Right atrium auricular region (tissue), 2 donors: ENCODE data around the gene KCTD2. TPM values are rescaled to one million over a fixed set of nuclear protein-coding genes. Genes with fewer than 3 reads are reported as not detected.

Experiments used
- DNase-seq: peaks from one replicate; pipeline ENCODE4 v3.0.0-alpha.2; 2019; ENCODE audit warnings: low spot score
- H3K27ac ChIP-seq, 2 donors: fragments of 200-600 bp; sonication (generic); 1 replicate in 1 of 2; 2 replicates in 1 of 2; pipeline ENCODE4 v1.5.1; 2016 to 2019
- H3K27me3 ChIP-seq, 2 donors: fragments of 200-600 bp; sonication (generic); one replicate each; pipeline versions ENCODE4 v1.5.1 to v1.6.0; 2017 to 2019
- H3K36me3 ChIP-seq: fragments of 200-600 bp; sonication (generic); one replicate; pipeline ENCODE4 v1.5.1; 2016
- H3K4me1 ChIP-seq, 2 donors: fragments of 200-600 bp; sonication (generic); one replicate each; pipeline versions ENCODE4 v1.5.1 to v1.6.0; 2017 to 2019
- H3K4me3 ChIP-seq, 2 donors: fragments of 200-600 bp; sonication (generic); 1 replicate in 1 of 2; 2 replicates in 1 of 2; pipeline ENCODE4 v1.5.1; 2017 to 2019; ENCODE audit warnings: mild to moderate bottlenecking in 1 of 2, moderate library complexity in 1 of 2
- H3K9me3 ChIP-seq, 2 donors: fragments of 200-600 bp; sonication (generic); one replicate each; pipeline ENCODE4 v1.5.1; 2019
- total RNA-seq, 2 donors: library from RNA; depleted of rRNA; stranded (reverse); fragments of >200 nt; gene quantifications; one replicate each; pipeline ENCODE4 v1.1.0, GENCODE V29; 2016
- TF ChIP-seq, protein P1 (sequence below), 2 donors: fragments of 200-600 bp; sonication (generic); IDR thresholded peaks; one replicate each; pipeline ENCODE4 v1.5.1; 2019; ENCODE audit warnings: antibody characterized with exemption in 2 of 2

Gene KCTD2
- total RNA-seq, 2 donors from 2014 or later: 17.9 to 28.4 TPM

GRCh38 chr17:75063626-75064025, 16.6 kb downstream of the KCTD2 start:
- Histone ChIP-seq H3K36me3 (peaks cover 43% of the 10 kb centered on the region), H3K4me1 (peaks cover 0 to 24% of the 10 kb centered on the region in 2 donors), H3K27ac (no peak overlapping the region), H3K27me3 (no peaks in the 10 kb centered on the region), H3K9me3 (no peaks in the 10 kb centered on the region), H3K4me3 (no peak overlapping the region)
- TF ChIP-seq, protein P1, sequence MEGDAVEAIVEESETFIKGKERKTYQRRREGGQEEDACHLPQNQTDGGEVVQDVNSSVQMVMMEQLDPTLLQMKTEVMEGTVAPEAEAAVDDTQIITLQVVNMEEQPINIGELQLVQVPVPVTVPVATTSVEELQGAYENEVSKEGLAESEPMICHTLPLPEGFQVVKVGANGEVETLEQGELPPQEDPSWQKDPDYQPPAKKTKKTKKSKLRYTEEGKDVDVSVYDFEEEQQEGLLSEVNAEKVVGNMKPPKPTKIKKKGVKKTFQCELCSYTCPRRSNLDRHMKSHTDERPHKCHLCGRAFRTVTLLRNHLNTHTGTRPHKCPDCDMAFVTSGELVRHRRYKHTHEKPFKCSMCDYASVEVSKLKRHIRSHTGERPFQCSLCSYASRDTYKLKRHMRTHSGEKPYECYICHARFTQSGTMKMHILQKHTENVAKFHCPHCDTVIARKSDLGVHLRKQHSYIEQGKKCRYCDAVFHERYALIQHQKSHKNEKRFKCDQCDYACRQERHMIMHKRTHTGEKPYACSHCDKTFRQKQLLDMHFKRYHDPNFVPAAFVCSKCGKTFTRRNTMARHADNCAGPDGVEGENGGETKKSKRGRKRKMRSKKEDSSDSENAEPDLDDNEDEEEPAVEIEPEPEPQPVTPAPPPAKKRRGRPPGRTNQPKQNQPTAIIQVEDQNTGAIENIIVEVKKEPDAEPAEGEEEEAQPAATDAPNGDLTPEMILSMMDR (IDR thresholded peaks at IDR 0.05): no peak
- DNase-seq: no peak

- no peak overlapping the region for H3K27ac ChIP-seq
- no peaks in the 10 kb centered on the region for H3K27me3 ChIP-seq
- H3K9me3 ChIP-seq: no peaks in the 10 kb centered on the region
- H3K4me3 ChIP-seq: no peak overlapping the region
- TF ChIP-seq, protein P1 (IDR thresholded peaks at IDR 0.05): no peak
- H3K36me3 ChIP-seq: peaks cover 43% of the 10 kb centered on the region
- peaks cover 0 to 24% of the 10 kb centered on the region in 2 donors for H3K4me1 ChIP-seq
- no peak for DNase-seq
These were observed 17.0 kb downstream of the KCTD2 start for GRCh38 chr17:75064040-75064439.

DNA sequence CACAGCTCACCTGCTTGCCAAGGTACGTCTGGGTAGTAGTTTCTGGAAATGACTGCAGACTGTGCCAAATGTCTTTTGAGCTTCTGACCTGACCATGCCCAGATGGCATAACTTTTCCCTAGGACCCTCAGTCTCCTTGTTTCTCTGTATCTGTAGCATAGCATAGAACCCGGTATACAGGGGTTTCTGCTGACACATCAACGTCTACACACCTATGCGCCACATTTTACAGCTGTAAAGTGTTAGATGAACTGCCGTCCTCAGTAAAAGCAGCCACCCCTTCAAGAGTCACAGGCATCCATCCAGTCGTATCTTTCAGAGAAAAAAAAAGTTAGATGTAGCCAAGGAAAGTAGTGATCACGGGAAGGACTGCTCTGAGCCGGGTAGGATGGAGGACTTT, 17.4 kb downstream of the KCTD2 start:
- H3K27me3 ChIP-seq: no peaks in the 10 kb centered on the region
- TF ChIP-seq, protein P1 (IDR thresholded peaks at IDR 0.05): no peak
- H3K36me3 ChIP-seq: peaks cover 43% of the 10 kb centered on the region
- no peaks in the 10 kb centered on the region for H3K9me3 ChIP-seq
- no peak overlapping the region for H3K27ac ChIP-seq
- DNase-seq: no peak
- no peak overlapping the region for H3K4me3 ChIP-seq
- H3K4me1 ChIP-seq: peaks cover 0 to 23% of the 10 kb centered on the region in 2 donors

DNA sequence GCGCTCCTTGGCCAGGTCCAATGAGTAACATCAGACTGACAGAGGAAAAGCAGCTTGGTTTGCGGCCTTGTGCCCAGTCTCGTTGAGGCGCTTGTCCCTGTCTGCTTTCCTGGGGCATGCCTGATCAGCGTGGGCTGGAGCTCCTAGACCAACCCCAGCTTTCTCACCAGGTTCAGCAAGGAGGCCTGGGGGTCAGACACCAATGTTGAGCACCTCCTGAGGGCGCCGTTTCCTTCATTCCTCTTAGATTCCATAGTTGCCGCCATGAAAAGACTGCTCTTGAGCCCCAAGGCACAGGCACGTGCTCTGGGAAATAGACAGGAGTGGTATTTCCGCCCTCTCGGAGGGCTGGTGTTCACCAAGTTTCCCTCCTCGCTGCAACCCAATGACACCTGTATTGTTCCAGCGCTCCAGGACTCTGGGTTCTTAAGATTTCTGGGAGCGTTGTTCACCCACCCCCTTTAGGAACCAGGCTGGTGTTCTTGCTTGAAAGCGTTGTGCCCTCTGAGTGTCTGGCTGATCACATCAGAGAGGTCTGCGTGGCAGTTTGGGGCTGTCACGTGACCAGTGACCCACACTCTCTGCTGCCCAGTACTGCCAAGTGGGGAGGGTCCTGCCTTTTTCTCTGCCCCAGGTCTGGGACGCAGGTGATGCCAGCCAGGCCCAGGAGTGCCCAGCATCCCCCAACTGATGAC, 18.0 kb downstream of the KCTD2 start:
- no peak for DNase-seq
- Histone ChIP-seq H3K36me3 (peaks cover 43% of the 10 kb centered on the region), H3K4me1 (peaks cover 0 to 17% of the 10 kb centered on the region in 2 donors), H3K27me3 (no peaks in the 10 kb centered on the region), H3K9me3 (no peaks in the 10 kb centered on the region), H3K27ac (no peak overlapping the region), H3K4me3 (no peak overlapping the region)
- TF ChIP-seq, protein P1 (IDR thresholded peaks at IDR 0.05): no peak

DNA sequence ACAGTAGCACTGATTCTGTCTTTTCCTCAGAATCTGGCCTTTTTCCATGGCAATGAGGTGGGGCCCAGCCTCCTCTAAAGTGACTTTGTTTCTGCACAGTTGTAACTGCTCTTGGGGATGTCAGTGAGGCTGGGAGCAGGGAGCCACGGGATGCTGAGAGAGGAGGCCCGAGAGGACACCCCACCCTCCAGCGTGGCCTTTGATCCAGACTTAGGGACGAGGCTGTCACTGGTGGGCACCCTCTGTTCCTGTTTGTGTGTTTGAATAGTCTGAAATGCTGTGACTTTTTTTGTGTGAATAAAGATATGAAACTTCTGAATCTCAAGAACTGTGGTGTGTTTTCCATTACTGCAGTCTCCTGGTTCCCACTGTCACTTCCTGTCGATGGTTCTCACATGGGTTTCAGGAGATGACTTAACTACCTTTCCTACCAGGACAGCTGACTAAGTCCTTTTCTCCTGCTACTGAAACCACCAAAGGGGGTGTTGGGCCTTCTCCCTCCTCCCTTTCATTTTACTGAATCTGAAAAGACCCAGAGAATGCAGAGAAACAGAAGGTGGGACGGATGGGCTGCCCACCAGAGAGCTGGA, 18.6 kb downstream of the KCTD2 start:
- H3K27ac ChIP-seq: no peak overlapping the region
- H3K36me3 ChIP-seq: peaks cover 42% of the 10 kb centered on the region
- no peaks in the 10 kb centered on the region for H3K9me3 ChIP-seq
- no peak overlapping the region for H3K4me3 ChIP-seq
- TF ChIP-seq, protein P1 (IDR thresholded peaks at IDR 0.05): no peak
- DNase-seq: no peak
- peaks cover 0 to 11% of the 10 kb centered on the region in 2 donors for H3K4me1 ChIP-seq
- H3K27me3 ChIP-seq: no peaks in the 10 kb centered on the region
